K562 (cell line): Measurements from ENCODE around the gene HOXB1. TPM values are rescaled to one million over a fixed set of nuclear protein-coding genes. Genes with fewer than 3 reads are reported as not detected.

Experiments
- CBFA2T2 ChIP-seq: fragments of 450-650 bp; conservative IDR thresholded peaks from 2 replicates; pipeline ENCODE4 v1.6.1; 2017; ENCODE audit warnings: mild to moderate bottlenecking
- CBX3 ChIP-seq, 2 experiments: IDR thresholded peaks; 1 replicate in 1 of 2; 2 replicates in 1 of 2; pipeline ENCODE4 v1.6.1; 2012; ENCODE audit warnings: inconsistent platforms in 2 of 2, low read length in 2 of 2, borderline replicate concordance in 1 of 2, control low read depth in 1 of 2
- CCAR2 ChIP-seq: fragments of 200-400 bp; formaldehyde crosslinking; IDR thresholded peaks from 2 replicates; pipeline ENCODE4 v1.6.1; 2017; ENCODE audit warnings: mild to moderate bottlenecking, low read depth, low read length
- CREB1 ChIP-seq, 2 experiments: sonication (generic) in 1 of 2; formaldehyde crosslinking in 1 of 2; IDR thresholded peaks; 2 replicates each; pipeline versions ENCODE4 v1.6.1 to v1.8.0; 2012 to 2022; ENCODE audit warnings: inconsistent platforms in 1 of 2, mild to moderate bottlenecking in 1 of 2, missing genetic modification reagents in 1 of 2, moderate library complexity in 1 of 2
- CREBBP ChIP-seq: IDR thresholded peaks from one replicate; pipeline ENCODE4 v1.6.1; 2012; ENCODE audit warnings: low read depth, mild to moderate bottlenecking, control low read depth, inconsistent platforms, low read length
- CREM ChIP-seq: IDR thresholded peaks from 2 replicates; pipeline ENCODE4 v1.6.1; 2014; ENCODE audit warnings: antibody characterized with exemption, low read depth
- DPF2 ChIP-seq: fragments of 450-650 bp; IDR thresholded peaks from 2 replicates; pipeline ENCODE4 v1.6.1; 2016
- ETV6 ChIP-seq, 3 experiments: fragments of 150-350 bp in 1 of 3; sonication (generic) in 1 of 3; formaldehyde crosslinking in 1 of 3; IDR thresholded peaks; 2 replicates each; pipeline versions ENCODE4 v1.6.1 to v1.8.0; 2014 to 2022; ENCODE audit warnings: borderline replicate concordance in 2 of 3, low read depth in 2 of 3, antibody characterized with exemption in 1 of 3, low read length in 1 of 3, mild to moderate bottlenecking in 1 of 3, missing genetic modification reagents in 1 of 3
- FOXK2 ChIP-seq, 2 experiments: fragments of 450-650 bp; IDR thresholded peaks in 1 of 2; conservative IDR thresholded peaks in 1 of 2; 2 replicates each; pipeline ENCODE4 v1.6.1; 2016; ENCODE audit warnings: low read depth in 2 of 2, mild to moderate bottlenecking in 1 of 2
- HDAC1 ChIP-seq, 2 experiments: fragments of 450-650 bp; IDR thresholded peaks; 2 replicates each; pipeline ENCODE4 v1.6.1; 2016 to 2017; ENCODE audit warnings: inconsistent platforms in 1 of 2, mild to moderate bottlenecking in 1 of 2, moderate library complexity in 1 of 2
- IRF1 ChIP-seq: sonication (generic); formaldehyde crosslinking; IDR thresholded peaks from 2 replicates; pipeline ENCODE4 v1.8.0; 2022; ENCODE audit warnings: missing genetic modification reagents, mild to moderate bottlenecking, borderline replicate concordance
- JUN ChIP-seq, 2 experiments: sonication (generic) in 1 of 2; formaldehyde crosslinking in 1 of 2; IDR thresholded peaks; 2 replicates each; pipeline versions ENCODE4 v1.6.1 to v1.8.0; 2012 to 2022; ENCODE audit warnings: borderline replicate concordance in 2 of 2, mild to moderate bottlenecking in 2 of 2, improper control_type of control experiment in 1 of 2, low read depth in 1 of 2, low read length in 1 of 2, missing genetic modification reagents in 1 of 2
- MAFK ChIP-seq: IDR thresholded peaks from 2 replicates; pipeline ENCODE4 v1.6.1; 2011; ENCODE audit warnings: low read length, improper control_type of control experiment
- MCM3 ChIP-seq: fragments of 450-650 bp; IDR thresholded peaks from 2 replicates; pipeline ENCODE4 v1.6.1; 2016
- NCOR1 ChIP-seq: fragments of 450-650 bp; IDR thresholded peaks from 2 replicates; pipeline ENCODE4 v1.6.1; 2016; ENCODE audit warnings: mild to moderate bottlenecking, moderate library complexity
- NR2C1 ChIP-seq, 2 experiments: fragments of 450-650 bp; IDR thresholded peaks; 2 replicates each; pipeline ENCODE4 v1.6.1; 2017; ENCODE audit warnings: mild to moderate bottlenecking in 2 of 2, antibody characterized with exemption in 1 of 2, inconsistent platforms in 1 of 2, missing compliant biosample characterization in 1 of 2, missing genetic modification characterization in 1 of 2
- POLR2G ChIP-seq: fragments of 200-400 bp; formaldehyde crosslinking; IDR thresholded peaks from 2 replicates; pipeline ENCODE4 v1.6.1; 2017; ENCODE audit warnings: low read depth, mild to moderate bottlenecking, antibody characterized with exemption, low read length, moderate library complexity
- SNRNP70 ChIP-seq: fragments of 200-400 bp; formaldehyde crosslinking; optimal IDR thresholded peaks from 2 replicates; pipeline ENCODE3; 2017; ENCODE audit warnings: low read depth, low read length
- SPI1 ChIP-seq: IDR thresholded peaks from 2 replicates; pipeline ENCODE4 v1.6.1; 2011; ENCODE audit warnings: low read depth, low read length, control low read depth, borderline replicate concordance
- TCF3 ChIP-seq: sonication (generic); formaldehyde crosslinking; IDR thresholded peaks from 2 replicates; pipeline ENCODE4 v1.4.0; 2020; ENCODE audit warnings: mild to moderate bottlenecking, missing genetic modification reagents
- ZBTB1 ChIP-seq: sonication (generic); formaldehyde crosslinking; IDR thresholded peaks from 2 replicates; pipeline ENCODE4 v1.8.1; 2023; ENCODE audit warnings: missing genetic modification reagents, low read depth, mild to moderate bottlenecking, borderline replicate concordance
- ZKSCAN8 ChIP-seq: fragments of 200-800 bp; sonication (Bioruptor generic); IDR thresholded peaks from 2 replicates; pipeline ENCODE4 v1.6.1; 2016; ENCODE audit warnings: missing genetic modification characterization, missing compliant biosample characterization
- ZNF165 ChIP-seq: fragments of 250-450 bp; sonication (Bioruptor Pico); IDR thresholded peaks from 2 replicates; pipeline ENCODE4 v1.4.0; 2020; ENCODE audit warnings: borderline replicate concordance
- ZNF239 ChIP-seq: fragments of 250-450 bp; sonication (Bioruptor Pico); IDR thresholded peaks from 2 replicates; pipeline ENCODE4 v1.4.0; 2020; ENCODE audit warnings: mild to moderate bottlenecking
- ZNF280A ChIP-seq: fragments of 450-650 bp; IDR thresholded peaks from 2 replicates; pipeline ENCODE4 v1.6.1; 2018; ENCODE audit warnings: mild to moderate bottlenecking, low read depth; ENCODE audit not compliant: partially characterized antibody
- ZNF384 ChIP-seq: IDR thresholded peaks from 2 replicates; pipeline ENCODE4 v1.6.1; 2012; ENCODE audit warnings: low read depth, low read length, improper control_type of control experiment
- ZNF444 ChIP-seq: fragments of 250-450 bp; sonication (Bioruptor Pico); IDR thresholded peaks from 2 replicates; pipeline ENCODE4 v1.4.0; 2020; ENCODE audit warnings: mild to moderate bottlenecking, moderate library complexity
- ZNF57 ChIP-seq: fragments of 450-650 bp; formaldehyde crosslinking; IDR thresholded peaks from 2 replicates; pipeline ENCODE4 v1.4.0; 2020; ENCODE audit warnings: mild to moderate bottlenecking, moderate library complexity
- polyA plus RNA-seq, 8 experiments: library from polyadenylated mRNA; depleted of rRNA in 4 of 8; stranded (reverse) in 5 of 8; unstranded in 3 of 8; fragments of >200 nt; fragmentation: Nextera tagmentation in 2 of 8; fragmentation: Illumina TruSeq in 1 of 8; extraction: Ambion mirVana in 2 of 8; extraction: Trizol in 1 of 8; gene quantifications; 2 replicates each; pipeline versions ENCODE4 v1.2.1 to v1.2.3, GENCODE V29; 2011 to 2014; ENCODE audit warnings: inconsistent platforms in 1 of 8, missing spikeins in 1 of 8
- total RNA-seq, 7 experiments: library from RNA; depleted of rRNA in 6 of 7; stranded (reverse); fragments of >200 nt in 6 of 7; fragmentation: Illumina TruSeq in 2 of 7; extraction: Trizol in 2 of 7; gene quantifications; 2 replicates each; pipeline versions ENCODE4 v1.2.1 to v1.2.3, GENCODE V29; 2011 to 2021; ENCODE audit warnings: low replicate concordance in 1 of 7

Gene HOXB1
- total and polyA plus RNA-seq, 9 of the 15 experiments (the other 6 are each of a cell fraction or from before 2014, with no cell fraction given) = 0.04 TPM; not detected in 8

GRCh38 chr17:48519427-48519826, 11.4 kb downstream of the HOXB1 start (continued):
- TF ChIP-seq CREB1 (IDR thresholded peaks at IDR 0.05) = 0 out of 2 replicates have a peak, but pooled peaks have one; percentile 19
- no peak for TF ChIP-seq CREB1 (CRISPR knock-in tag; IDR thresholded peaks at IDR 0.05)
- TF ChIP-seq NCOR1 = peak; percentile 53; the same call in 1 of the 2 replicates
- TF ChIP-seq ZNF444 (CRISPR knock-in tag) = no peak
- TF ChIP-seq ZBTB1 (CRISPR knock-in tag) = no peak
- no peak for TF ChIP-seq MCM3
- no peak for TF ChIP-seq JUN (IDR thresholded peaks at IDR 0.05; ENCODE audit: borderline replicate concordance, low read depth, low read length)
- no peak for TF ChIP-seq JUN (CRISPR knock-in tag; IDR thresholded peaks at IDR 0.05; ENCODE audit: borderline replicate concordance)
- no peak for TF ChIP-seq POLR2G
- no peak for TF ChIP-seq IRF1 (CRISPR knock-in tag)
- TF ChIP-seq CBFA2T2 = peak; percentile 80
- TF ChIP-seq ZNF165 = no peak
- TF ChIP-seq CBX3 (IDR thresholded peaks at IDR 0.05; ENCODE audit: borderline replicate concordance in 1 of 2, low read length in 2 of 2) = no peak
- no peak for TF ChIP-seq NR2C1 (IDR thresholded peaks at IDR 0.05)
- TF ChIP-seq NR2C1 (tag; IDR thresholded peaks at IDR 0.05) = no peak
- TF ChIP-seq SPI1 = peak; percentile 61; the same call in 1 of the 2 replicates
- TF ChIP-seq SNRNP70 = no peak
- TF ChIP-seq MAFK = no peak
- TF ChIP-seq ETV6 (IDR thresholded peaks at IDR 0.05; ENCODE audit: borderline replicate concordance in 1 of 2, low read depth in 2 of 2, low read length in 1 of 2) = 0 out of 4 replicates have a peak, but pooled peaks of 1 of the 2 experiments have one; percentile 26
- TF ChIP-seq ETV6 (CRISPR knock-in tag; IDR thresholded peaks at IDR 0.05; ENCODE audit: borderline replicate concordance) = no peak
- peak in 1 of 2 experiments; percentile 29; a peak in 1 of 4 replicates for TF ChIP-seq HDAC1 (IDR thresholded peaks at IDR 0.05)
- TF ChIP-seq CCAR2 = no peak
- no peak for TF ChIP-seq CREBBP
- peak; percentile 58 for TF ChIP-seq TCF3 (CRISPR knock-in tag)
- no peak for TF ChIP-seq ZNF280A
- TF ChIP-seq ZNF57 (CRISPR knock-in tag) = no peak
- TF ChIP-seq ZKSCAN8 (CRISPR knock-in tag) = no peak
- peak; percentile 70; the same call in 1 of the 2 replicates for TF ChIP-seq ZNF384
- peak; percentile 42 for TF ChIP-seq CREM
- peak; percentile 52; the same call in 1 of the 2 replicates for TF ChIP-seq DPF2
- TF ChIP-seq ZNF239 (CRISPR knock-in tag) = no peak
- TF ChIP-seq FOXK2 (conservative IDR thresholded peaks at IDR 0.05 in 1 of 2, IDR thresholded peaks at IDR 0.05 in 1 of 2; ENCODE audit: low read depth in 2 of 2) = no peak
